ENCODE results near the gene PARD3. TPM values are rescaled to one million over a fixed set of nuclear protein-coding genes. Genes with fewer than 3 reads are reported as not detected.

PARD3 gene
- polyA plus RNA-seq, 3 donors, result 0.51 TPM; not detected in 2

DNA sequence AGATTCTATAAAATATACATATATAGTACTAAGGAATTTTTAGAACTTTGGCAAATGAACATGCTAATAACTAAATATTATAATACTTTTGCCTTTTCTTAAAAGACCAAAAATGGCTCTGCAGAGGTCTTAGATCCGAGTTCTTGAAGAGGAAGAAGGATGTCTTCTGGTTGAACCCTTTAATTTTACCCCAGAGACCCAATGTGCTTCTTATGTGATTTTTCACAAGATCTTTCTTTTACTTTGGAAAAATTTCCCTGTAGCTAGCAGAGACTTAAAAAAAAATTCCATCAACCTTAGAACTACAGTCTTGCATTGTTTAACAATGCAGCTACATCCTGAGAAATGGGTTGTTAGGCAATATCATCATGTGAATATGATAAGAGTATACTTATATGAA lies 663.2 kb downstream of the PARD3 start:
- no peaks in the 10 kb centered on the region for H3K9me3 Mint-ChIP-seq
- H3K9me3 ChIP-seq (replicated peaks in 1 of 2; ENCODE audit: control insufficient read depth in 1 of 2, insufficient read depth in 1 of 2, low read length in 2 of 2), result no peaks in the 10 kb centered on the region
- no peak overlapping the region for H3K4me3 Mint-ChIP-seq
- no peaks in the 10 kb centered on the region for H3K27me3 Mint-ChIP-seq (ENCODE audit: low read depth in 3 of 3)
- TF ChIP-seq, protein P1, sequence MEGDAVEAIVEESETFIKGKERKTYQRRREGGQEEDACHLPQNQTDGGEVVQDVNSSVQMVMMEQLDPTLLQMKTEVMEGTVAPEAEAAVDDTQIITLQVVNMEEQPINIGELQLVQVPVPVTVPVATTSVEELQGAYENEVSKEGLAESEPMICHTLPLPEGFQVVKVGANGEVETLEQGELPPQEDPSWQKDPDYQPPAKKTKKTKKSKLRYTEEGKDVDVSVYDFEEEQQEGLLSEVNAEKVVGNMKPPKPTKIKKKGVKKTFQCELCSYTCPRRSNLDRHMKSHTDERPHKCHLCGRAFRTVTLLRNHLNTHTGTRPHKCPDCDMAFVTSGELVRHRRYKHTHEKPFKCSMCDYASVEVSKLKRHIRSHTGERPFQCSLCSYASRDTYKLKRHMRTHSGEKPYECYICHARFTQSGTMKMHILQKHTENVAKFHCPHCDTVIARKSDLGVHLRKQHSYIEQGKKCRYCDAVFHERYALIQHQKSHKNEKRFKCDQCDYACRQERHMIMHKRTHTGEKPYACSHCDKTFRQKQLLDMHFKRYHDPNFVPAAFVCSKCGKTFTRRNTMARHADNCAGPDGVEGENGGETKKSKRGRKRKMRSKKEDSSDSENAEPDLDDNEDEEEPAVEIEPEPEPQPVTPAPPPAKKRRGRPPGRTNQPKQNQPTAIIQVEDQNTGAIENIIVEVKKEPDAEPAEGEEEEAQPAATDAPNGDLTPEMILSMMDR (IDR thresholded peaks at IDR 0.05), result no peak
- H3K4me1 ChIP-seq (ENCODE audit: control insufficient read depth in 1 of 2, insufficient read depth in 2 of 2, low read length in 2 of 2), result no peaks in the 10 kb centered on the region
- H3K27ac Mint-ChIP-seq, result no peak overlapping the region
- H3K4me2 ChIP-seq (replicated peaks; ENCODE audit: extremely low read depth, low read length, poor library complexity, severe bottlenecking), result no peak overlapping the region
- H3K4me3 ChIP-seq (replicated peaks in 1 of 3; ENCODE audit: low read depth in 2 of 3, low read length in 3 of 3), result no peak overlapping the region
- WGBS (ENCODE audit: insufficient coverage), result no CpG with 5 or more reads among the region's 1 CpG
- no peak for DNase-seq
- H3K36me3 ChIP-seq (replicated peaks in 1 of 2; ENCODE audit: control insufficient read depth in 1 of 2, insufficient read depth in 2 of 2, low read length in 2 of 2), result no peaks in the 10 kb centered on the region
- H2AFZ ChIP-seq (ENCODE audit: insufficient read depth, low read depth, low read length, poor library complexity, severe bottlenecking), result no peak overlapping the region
- no peaks in the 10 kb centered on the region for H3K79me2 ChIP-seq (ENCODE audit: insufficient read depth, low read length)
- H3K9ac ChIP-seq (ENCODE audit: insufficient read depth, low read length, poor library complexity, severe bottlenecking), result no peak overlapping the region
- H3K36me3 Mint-ChIP-seq, result no peaks in the 10 kb centered on the region
- no peak overlapping the region for H3K27ac ChIP-seq (ENCODE audit: low read depth in 1 of 2, low read length in 2 of 2)
- H3K27me3 ChIP-seq (ENCODE audit: control insufficient read depth in 2 of 2, insufficient read depth in 2 of 2, low read length in 2 of 2), result no peaks in the 10 kb centered on the region
- H4K20me1 ChIP-seq (ENCODE audit: insufficient read depth, low read length), result no peaks in the 10 kb centered on the region
- intact Hi-C loops (cut with micrococcal nuclease), result no loop called here
- no peaks in the 10 kb centered on the region for H3K4me1 Mint-ChIP-seq

DNA sequence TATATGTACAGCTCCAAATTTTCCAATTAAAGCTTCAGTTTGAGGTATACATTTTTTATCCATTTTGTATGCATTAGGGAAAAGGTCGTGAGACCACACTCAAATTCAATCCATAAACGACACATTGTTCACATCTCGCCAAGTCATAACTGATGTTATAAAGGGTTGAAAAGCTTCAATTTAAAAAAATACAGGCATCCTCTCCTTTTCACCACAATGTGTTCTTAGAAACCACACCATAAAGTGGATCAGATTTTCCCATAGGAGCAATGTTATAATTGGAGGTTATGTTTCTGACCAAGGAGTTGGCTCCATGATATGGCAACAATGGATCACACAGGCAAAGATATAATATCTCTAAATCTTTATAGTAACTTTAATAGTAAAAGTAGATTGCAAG lies 663.6 kb downstream of the PARD3 start:
- H3K4me3 ChIP-seq (replicated peaks in 1 of 3; ENCODE audit: low read depth in 2 of 3, low read length in 3 of 3), result no peak overlapping the region
- intact Hi-C loops (cut with micrococcal nuclease), result no loop called here
- no peaks in the 10 kb centered on the region for H3K27me3 ChIP-seq (ENCODE audit: control insufficient read depth in 2 of 2, insufficient read depth in 2 of 2, low read length in 2 of 2)
- H3K27ac ChIP-seq (ENCODE audit: low read depth in 1 of 2, low read length in 2 of 2), result no peak overlapping the region
- H3K4me2 ChIP-seq (replicated peaks; ENCODE audit: extremely low read depth, low read length, poor library complexity, severe bottlenecking), result no peak overlapping the region
- TF ChIP-seq, protein P1 (IDR thresholded peaks at IDR 0.05), result no peak
- Mint-ChIP-seq H3K4me3 (no peak overlapping the region), H3K27ac (no peak overlapping the region), H3K4me1 (no peaks in the 10 kb centered on the region), H3K9me3 (no peaks in the 10 kb centered on the region), H3K36me3 (no peaks in the 10 kb centered on the region), H3K27me3 (ENCODE audit: low read depth in 3 of 3) (no peaks in the 10 kb centered on the region)
- H4K20me1 ChIP-seq (ENCODE audit: insufficient read depth, low read length), result no peaks in the 10 kb centered on the region
- no peaks in the 10 kb centered on the region for H3K4me1 ChIP-seq (ENCODE audit: control insufficient read depth in 1 of 2, insufficient read depth in 2 of 2, low read length in 2 of 2)
- WGBS (ENCODE audit: insufficient coverage), result no CpG with 5 or more reads among the region's 3 CpGs
- H3K9ac ChIP-seq (ENCODE audit: insufficient read depth, low read length, poor library complexity, severe bottlenecking), result no peak overlapping the region
- H3K79me2 ChIP-seq (ENCODE audit: insufficient read depth, low read length), result no peaks in the 10 kb centered on the region
- H3K36me3 ChIP-seq (replicated peaks in 1 of 2; ENCODE audit: control insufficient read depth in 1 of 2, insufficient read depth in 2 of 2, low read length in 2 of 2), result no peaks in the 10 kb centered on the region
- DNase-seq, result no peak
- no peak overlapping the region for H2AFZ ChIP-seq (ENCODE audit: insufficient read depth, low read depth, low read length, poor library complexity, severe bottlenecking)
- no peaks in the 10 kb centered on the region for H3K9me3 ChIP-seq (replicated peaks in 1 of 2; ENCODE audit: control insufficient read depth in 1 of 2, insufficient read depth in 1 of 2, low read length in 2 of 2)

All from CD14-positive monocyte (primary cell).